Body of pancreas (tissue), 4 donors: ENCODE data around the gene GYS1. TPM values are rescaled to one million over a fixed set of nuclear protein-coding genes. Genes with fewer than 3 reads are reported as not detected.

Experiments
- ATAC-seq: fragments of 150-250 bp; one replicate; pipeline ENCODE4 v1.9.1; 2016
- DNase-seq, 4 donors: peaks; one replicate each; pipeline ENCODE4 v3.0.0-alpha.2; 2019
- H3K27ac ChIP-seq, 4 donors: fragments of 200-600 bp; sonication (generic); 1 replicate in 3 of 4; 2 replicates in 1 of 4; pipeline versions ENCODE4 v1.5.1 to v1.6.1; 2016 to 2019; ENCODE audit warnings: mild to moderate bottlenecking in 1 of 4, mixed read lengths in 1 of 4, moderate library complexity in 1 of 4
- H3K27me3 ChIP-seq, 2 donors: fragments of 200-600 bp; sonication (generic); one replicate each; pipeline ENCODE4 v1.6.0; 2016; ENCODE audit warnings: mild to moderate bottlenecking in 1 of 2
- H3K36me3 ChIP-seq, 2 donors: fragments of 200-600 bp; sonication (generic); replicated peaks in 1 of 2; 2 replicates each; pipeline ENCODE4 v1.5.1; 2016; ENCODE audit warnings: low read depth in 2 of 2; ENCODE audit not compliant: insufficient read depth in 1 of 2
- H3K4me1 ChIP-seq: fragments of 200-600 bp; sonication (generic); one replicate; pipeline ENCODE4 v1.6.0; 2016
- H3K4me3 ChIP-seq, 2 donors: fragments of 200-600 bp; sonication (generic); 1 replicate in 1 of 2; 2 replicates in 1 of 2; pipeline ENCODE4 v1.5.1; 2016 to 2019
- H3K9me3 ChIP-seq, 3 donors: fragments of 200-600 bp; sonication (generic); 1 replicate in 2 of 3; 2 replicates in 1 of 3; pipeline ENCODE4 v1.5.1; 2016
- POLR2A ChIP-seq, 3 donors: fragments of 450-650 bp; IDR thresholded peaks; one replicate each; pipeline ENCODE4 v1.6.1; 2016; ENCODE audit warnings: antibody characterized with exemption in 3 of 3, mild to moderate bottlenecking in 2 of 3
- WGBS, 2 donors: methylation state at CpG; one replicate each; pipeline ENCODE4 v1.1.5; 2017; 5-methylcytosine and 5-hydroxymethylcytosine counted together
- intact Hi-C: fragments of 100-400 bp; cut with DNase I; formaldehyde crosslinking; loops from one replicate; pipeline ENCODE4 v1.15.1; 2023
- total RNA-seq, 2 donors: library from RNA; depleted of rRNA; stranded (reverse); fragments of >200 nt; gene quantifications; one replicate each; pipeline ENCODE4 v1.1.0, GENCODE V29; 2016
- TF ChIP-seq, protein P1 (sequence below), 7 experiments: fragments of 450-650 bp in 4 of 7; fragments of 200-600 bp in 3 of 7; sonication (generic) in 3 of 7; IDR thresholded peaks; one replicate each; pipeline ENCODE4 v1.5.1; 2016 to 2019; ENCODE audit warnings: antibody characterized with exemption in 7 of 7

The GYS1 gene
- total RNA-seq, 2 donors from 2014 or later: 7.5 to 17.8 TPM

DNA sequence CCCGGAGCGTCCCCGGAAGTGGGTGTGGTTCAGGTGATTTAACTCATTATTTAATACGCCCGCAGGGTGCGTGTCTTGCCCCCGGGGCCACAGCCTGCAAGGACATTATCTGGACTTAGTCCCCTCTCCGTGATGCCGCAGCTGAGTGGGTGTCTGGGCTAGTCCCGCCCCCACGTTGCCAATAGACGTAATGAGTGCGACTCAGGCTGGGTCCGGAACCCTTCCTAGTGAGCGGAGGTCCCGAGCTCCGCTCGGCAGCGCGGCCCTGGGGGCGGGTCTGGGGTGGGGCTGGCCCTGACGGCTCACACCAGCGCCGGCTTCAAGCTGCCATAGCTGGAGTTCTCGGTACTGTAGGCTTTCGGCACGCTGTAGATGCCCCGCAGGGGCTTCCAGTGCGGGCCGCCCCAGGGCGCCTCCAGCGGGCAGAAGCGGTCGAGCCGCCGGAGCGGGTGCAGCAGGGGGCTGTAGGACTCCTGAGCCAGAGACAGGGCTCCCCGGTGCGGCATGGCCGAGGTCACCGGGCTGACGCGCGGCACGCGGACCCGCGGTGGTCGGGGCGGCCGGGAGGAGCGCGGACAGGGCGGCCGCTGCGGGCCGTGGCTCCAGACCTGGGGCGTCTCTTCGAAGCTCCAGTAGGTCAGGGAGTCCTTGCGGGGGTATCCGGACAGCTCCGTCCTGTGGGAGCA is 24.7 kb upstream of the GYS1 start:
- peak; percentile 43 for ATAC-seq

DNA sequence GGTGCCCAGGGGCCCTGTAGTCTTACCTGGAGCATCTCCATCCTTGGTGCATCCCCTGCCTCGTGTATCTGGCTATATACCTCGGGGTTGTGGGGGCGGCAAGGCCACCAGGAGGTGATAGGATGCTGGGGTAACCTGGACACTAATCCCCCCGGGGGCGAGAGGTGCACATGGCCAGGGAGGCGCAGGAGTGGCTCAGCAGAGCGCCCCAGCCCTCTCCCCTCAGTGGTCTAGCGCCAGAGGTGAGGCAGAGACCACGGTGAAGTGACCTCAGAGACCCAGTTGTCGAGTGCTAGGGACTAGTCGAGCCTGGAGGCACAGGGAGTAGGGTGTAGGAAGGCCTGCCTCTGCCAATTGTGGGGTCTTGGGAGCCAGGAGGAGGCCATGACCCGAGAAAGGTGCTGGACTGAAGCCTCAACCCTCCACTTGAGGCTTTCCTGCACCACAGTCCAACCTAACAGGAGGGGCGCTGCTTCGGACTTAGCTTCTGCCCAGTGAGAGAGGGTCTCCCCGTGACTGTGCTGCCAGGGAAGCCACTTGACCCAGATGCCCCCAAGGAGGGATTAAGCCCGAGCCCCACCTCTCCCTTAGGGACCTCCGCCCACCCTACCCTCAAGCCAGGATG is 24.0 kb upstream of the GYS1 start, which contains the start of gene LHB:
TSS of gene LHB (minus strand) at position 51 of the 625 bp plus-strand sequence. CDS start at position 41, 10 bp downstream.
- no peaks in the 10 kb centered on the region for H3K9me3 ChIP-seq
- TF ChIP-seq POLR2A (IDR thresholded peaks at IDR 0.05): no peak
- TF ChIP-seq, protein P1, sequence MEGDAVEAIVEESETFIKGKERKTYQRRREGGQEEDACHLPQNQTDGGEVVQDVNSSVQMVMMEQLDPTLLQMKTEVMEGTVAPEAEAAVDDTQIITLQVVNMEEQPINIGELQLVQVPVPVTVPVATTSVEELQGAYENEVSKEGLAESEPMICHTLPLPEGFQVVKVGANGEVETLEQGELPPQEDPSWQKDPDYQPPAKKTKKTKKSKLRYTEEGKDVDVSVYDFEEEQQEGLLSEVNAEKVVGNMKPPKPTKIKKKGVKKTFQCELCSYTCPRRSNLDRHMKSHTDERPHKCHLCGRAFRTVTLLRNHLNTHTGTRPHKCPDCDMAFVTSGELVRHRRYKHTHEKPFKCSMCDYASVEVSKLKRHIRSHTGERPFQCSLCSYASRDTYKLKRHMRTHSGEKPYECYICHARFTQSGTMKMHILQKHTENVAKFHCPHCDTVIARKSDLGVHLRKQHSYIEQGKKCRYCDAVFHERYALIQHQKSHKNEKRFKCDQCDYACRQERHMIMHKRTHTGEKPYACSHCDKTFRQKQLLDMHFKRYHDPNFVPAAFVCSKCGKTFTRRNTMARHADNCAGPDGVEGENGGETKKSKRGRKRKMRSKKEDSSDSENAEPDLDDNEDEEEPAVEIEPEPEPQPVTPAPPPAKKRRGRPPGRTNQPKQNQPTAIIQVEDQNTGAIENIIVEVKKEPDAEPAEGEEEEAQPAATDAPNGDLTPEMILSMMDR (IDR thresholded peaks at IDR 0.05): no peak
- H3K4me3 ChIP-seq: no peak within 1 kb of the TSS
- intact Hi-C loops: no loop called here
- ATAC-seq (no peak), DNase-seq (no peak)
- WGBS, 2 donors: 70 to 76% methylated on average over 15 to 17 of the region's 17 CpGs
- H3K4me1 ChIP-seq: peaks cover 32% of the 10 kb centered on the region
- no peak within 1 kb of the TSS for H3K27ac ChIP-seq
- peaks cover 0 to under 1% of the 10 kb centered on the region in 2 donors for H3K36me3 ChIP-seq
- H3K27me3 ChIP-seq: no peaks in the 10 kb centered on the region

More for the DNA sequence above, 24.7 kb upstream of the GYS1 start:
- no peaks in the 10 kb centered on the region for H3K9me3 ChIP-seq
- H3K27ac ChIP-seq: no peak overlapping the region
- intact Hi-C loops: no loop called here
- no peak overlapping the region for H3K4me3 ChIP-seq
- no peak for TF ChIP-seq POLR2A (IDR thresholded peaks at IDR 0.05)
- TF ChIP-seq, protein P1 (IDR thresholded peaks at IDR 0.05): peak; percentile 25 to 48 (median 29)
- no peaks in the 10 kb centered on the region for H3K27me3 ChIP-seq
- H3K36me3 ChIP-seq: no peaks in the 10 kb centered on the region
- DNase-seq: peak; percentile 38 to 59 (median 46)
- 3% methylated on average over 61 of the region's 62 CpGs; no CpG with 5 or more reads in 1 of the 2 donors for WGBS, 2 donors
- peaks cover 32% of the 10 kb centered on the region for H3K4me1 ChIP-seq

DNA sequence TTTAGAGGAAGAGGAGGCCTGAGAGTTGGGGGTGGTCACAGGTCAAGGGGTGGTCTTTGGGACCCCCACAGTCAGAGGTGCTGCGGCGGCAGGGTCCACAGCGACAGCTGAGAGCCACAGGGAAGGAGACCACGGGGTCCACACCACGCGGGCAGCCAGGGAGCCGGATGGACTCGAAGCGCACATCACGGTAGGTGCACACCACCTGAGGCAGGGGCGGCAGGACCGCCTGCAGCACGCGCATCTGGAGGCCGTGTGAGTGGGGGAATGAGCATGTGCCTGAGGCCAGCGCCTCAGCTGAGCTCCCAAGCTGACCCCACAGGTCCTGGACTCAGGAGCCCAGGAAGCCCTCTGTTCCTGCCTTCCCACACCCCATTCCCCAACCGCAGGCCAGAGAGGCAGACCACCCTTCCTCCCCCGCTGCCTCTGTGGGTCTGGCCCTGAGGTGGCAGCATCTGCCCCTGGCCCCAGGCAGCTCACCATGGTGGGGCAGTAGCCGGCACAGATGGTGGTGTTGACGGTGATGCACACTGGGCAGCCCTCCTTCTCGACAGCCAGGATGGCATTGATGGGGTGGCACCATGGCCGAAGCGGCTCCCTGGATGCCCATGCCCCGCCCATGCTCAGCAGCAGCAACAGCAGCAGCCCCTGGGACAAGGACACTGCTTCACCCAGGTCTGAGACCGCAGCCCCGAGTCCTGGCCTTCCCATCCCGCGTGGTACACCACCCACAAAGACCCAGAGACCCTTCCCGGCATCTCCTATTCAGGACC is 23.1 kb upstream of the GYS1 start:
- Histone ChIP-seq H3K4me3 (no peak overlapping the region), H3K36me3 (peaks cover 0 to 7% of the 10 kb centered on the region in 2 donors), H3K4me1 (peaks cover 32% of the 10 kb centered on the region), H3K27me3 (no peaks in the 10 kb centered on the region), H3K27ac (no peak overlapping the region), H3K9me3 (no peaks in the 10 kb centered on the region)
- no peak for TF ChIP-seq POLR2A (IDR thresholded peaks at IDR 0.05)
- TF ChIP-seq, protein P1 (IDR thresholded peaks at IDR 0.05): no peak
- WGBS, 2 donors: 93 to 94% methylated on average over 11 to 28 of the region's 29 CpGs
- no peak for ATAC-seq
- intact Hi-C loops: no loop called here
- no peak for DNase-seq

DNA sequence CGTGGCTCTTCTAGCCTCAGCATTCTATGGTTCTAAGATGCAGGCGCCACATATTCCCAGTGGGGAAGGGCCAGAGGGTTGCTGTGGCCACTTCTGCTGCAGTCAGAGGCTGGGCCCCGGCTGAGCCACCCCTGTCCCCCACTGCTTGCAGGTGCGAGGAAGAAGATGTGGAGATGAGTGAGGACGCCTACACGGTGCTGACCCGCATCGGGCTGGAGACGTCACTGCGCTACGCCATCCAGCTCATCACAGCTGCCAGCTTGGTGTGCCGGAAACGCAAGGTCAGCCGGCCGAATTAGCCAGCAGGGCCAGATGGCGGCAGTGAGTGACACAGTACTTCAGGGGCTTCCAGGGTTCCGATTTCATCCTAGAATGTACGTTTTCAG is 21.8 kb upstream of the GYS1 start:
- 50 to 90% methylated on average over 1 to 17 of the region's 18 CpGs for WGBS, 2 donors
- Histone ChIP-seq H3K27ac (no peak overlapping the region), H3K4me1 (peaks cover 26% of the 10 kb centered on the region), H3K4me3 (no peak overlapping the region), H3K36me3 (peaks cover 0 to 11% of the 10 kb centered on the region in 2 donors), H3K27me3 (no peaks in the 10 kb centered on the region), H3K9me3 (no peaks in the 10 kb centered on the region)
- intact Hi-C loops: no loop called here
- no peak for DNase-seq
- ATAC-seq: no peak
- TF ChIP-seq POLR2A (IDR thresholded peaks at IDR 0.05): no peak
- TF ChIP-seq, protein P1 (IDR thresholded peaks at IDR 0.05): no peak
